GM19463 (cell line): Measurements from ENCODE around the gene MELTF.
A peak's percentile ranks its signal among the peaks of the same experiment; 100 is the strongest.

ENCODE experiments used
- ATAC-seq: cut with Tn5 transposase; IDR thresholded peaks from one replicate; pipeline ENCODE4 v1.9.1; 2021; ENCODE audit warnings: mild to moderate bottlenecking, moderate library complexity; ENCODE audit not compliant: unreplicated experiment

Gene MELTF

GRCh38 chr3:196969134-196969659 lies 60.4 kb downstream of the MELTF start:
- ATAC-seq, result peak; percentile 36

GRCh38 chr3:196968233-196969133 lies 61.1 kb downstream of the MELTF start, which contains the start of gene PIGZ:
Gene PIGZ, minus strand, starts transcription at chr3:196968833. Its CDS starts 16,802 bp downstream, at chr3:196952031.
- peak; percentile 71 for ATAC-seq

GRCh38 chr3:196967412-196968232 lies 62.0 kb downstream of the MELTF start:
- no peak for ATAC-seq

- no peak for ATAC-seq
Observed at GRCh38 chr3:196966526-196967401, 62.9 kb downstream of the MELTF start.

- no peak for ATAC-seq
Observed at GRCh38 chr3:196965804-196966173, 63.8 kb downstream of the MELTF start.

GRCh38 chr3:196965112-196965803 lies 64.4 kb downstream of the MELTF start:
- no peak for ATAC-seq

- ATAC-seq, result no peak
Observed at GRCh38 chr3:196963631-196963953, 66.0 kb downstream of the MELTF start.

- no peak for ATAC-seq
Observed at GRCh38 chr3:196962930-196963630, 66.5 kb downstream of the MELTF start.

GRCh38 chr3:196962108-196962929 lies 67.3 kb downstream of the MELTF start:
- ATAC-seq, result no peak

GRCh38 chr3:196954832-196955231 lies 74.8 kb downstream of the MELTF start:
- ATAC-seq, result no peak
